NCI-H146 treated with DMSO at 0.1 percent for 48 hours (cell line): Measurements from ENCODE around the gene PCNA.

Experiments used
- DNase-seq: peaks from one replicate; lab custom pipeline; 2025; ENCODE audit not compliant: unreplicated experiment; lab: John Stamatoyannopoulos, UW

Gene PCNA

DNA sequence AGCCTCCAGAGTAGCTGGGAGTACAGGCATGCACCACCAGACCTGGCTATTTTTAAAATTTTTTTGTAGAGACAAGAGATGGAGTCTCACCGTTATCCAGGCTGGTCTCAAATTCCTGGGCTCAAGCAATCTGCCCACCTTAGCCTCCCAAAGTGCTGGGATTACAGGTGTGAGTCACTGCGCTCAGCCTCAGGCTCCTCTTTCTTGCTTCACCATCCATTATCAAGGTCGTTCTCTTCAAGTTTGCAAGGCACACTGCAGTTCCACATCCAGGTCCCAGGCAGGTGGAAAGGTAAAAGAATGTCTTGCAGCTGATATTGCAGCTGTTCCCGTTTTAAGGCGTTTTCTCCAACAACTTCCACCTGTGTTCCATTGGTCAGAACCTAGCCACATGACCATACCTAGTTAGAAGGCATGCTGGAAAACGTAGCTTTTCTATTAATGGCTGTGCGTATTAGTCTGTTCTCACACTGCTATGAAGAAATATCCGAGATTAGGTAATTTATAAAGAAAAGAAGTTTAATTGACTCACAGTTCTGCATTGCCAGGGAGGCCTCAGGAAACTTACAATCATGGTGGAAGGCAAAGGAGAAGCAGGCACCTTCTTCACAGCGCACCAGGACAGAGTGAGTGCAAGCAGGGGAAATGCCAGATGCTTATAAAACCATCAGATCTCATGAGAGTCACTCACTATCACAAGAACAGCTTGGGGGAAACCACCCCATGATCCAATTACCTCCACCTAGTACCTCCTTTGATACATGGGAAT is 51.7 kb downstream of the PCNA start:
- no peak for DNase-seq

GRCh38 chr20:5065879-5066383 is 53.8 kb downstream of the PCNA start:
- no peak for DNase-seq

DNA sequence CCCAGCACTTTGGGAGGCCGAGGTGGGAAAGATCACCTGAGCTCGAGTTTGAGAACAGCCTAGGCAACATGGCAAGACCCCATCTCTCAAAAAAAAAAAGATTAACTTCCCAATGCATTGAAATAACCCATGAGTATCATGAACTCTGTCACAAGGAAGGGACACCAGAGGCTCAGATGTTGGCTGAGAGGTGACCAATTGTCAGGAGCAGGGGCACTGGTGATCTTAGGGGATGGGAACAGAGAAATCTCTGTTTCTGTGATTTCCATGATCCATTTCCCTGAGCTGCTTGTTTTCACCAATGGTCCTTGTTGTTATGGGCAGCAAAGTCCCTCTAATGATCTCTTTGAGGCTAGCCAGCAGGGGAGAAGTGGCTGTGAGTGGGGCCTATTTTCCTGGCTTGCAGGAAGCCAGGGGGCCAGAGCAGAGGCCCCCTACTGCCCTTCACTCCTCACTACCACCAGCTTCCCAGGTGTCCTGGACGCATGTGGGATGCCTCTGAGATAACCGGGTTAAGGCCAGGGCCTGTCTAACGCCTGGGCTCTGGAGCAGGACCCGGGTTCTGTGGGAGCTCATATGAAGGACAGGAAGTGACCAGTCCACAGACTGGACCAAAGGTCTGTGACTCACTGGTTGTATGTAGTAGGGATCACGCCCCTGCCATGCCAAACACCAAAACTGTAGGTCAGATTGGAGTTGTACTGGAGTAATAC is 54.4 kb downstream of the PCNA start:
- DNase-seq: no peak
